ENCODE measurements around the gene ME3.

The ME3 gene

DNA sequence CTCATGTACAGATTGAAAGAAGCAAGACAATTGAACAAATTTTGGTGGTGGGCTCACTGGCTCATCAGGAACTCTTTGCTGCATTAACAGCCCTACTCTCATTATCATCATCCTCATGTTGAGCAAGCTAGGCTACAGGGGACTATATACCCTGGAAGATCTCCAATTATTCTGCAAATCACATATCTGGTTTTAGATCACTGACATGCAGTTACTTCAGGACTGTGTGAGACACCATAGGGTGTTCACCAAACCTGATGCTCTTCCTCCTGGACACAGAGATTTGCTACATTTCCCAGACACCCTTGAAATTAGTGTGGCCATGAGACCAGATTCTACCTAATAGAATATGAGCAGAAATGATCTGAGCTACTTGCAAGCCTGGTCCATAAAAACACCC, 23.0 kb upstream of the ME3 start:
- DNase-seq (ENCODE audit: low read depth in 1 of 2, low spot score in 1 of 2) = no peak
- no peak overlapping the region for H3K4me3 ChIP-seq (replicated peaks; ENCODE audit: insufficient read depth, low read length)
- TF ChIP-seq SPI1 (IDR thresholded peaks at IDR 0.05; ENCODE audit: borderline replicate concordance, low read depth) = no peak
- TF ChIP-seq POLR2AphosphoS5 (IDR thresholded peaks at IDR 0.05; ENCODE audit: low read depth) = no peak
- TF ChIP-seq CTCF (IDR thresholded peaks at IDR 0.05; ENCODE audit: insufficient read depth, low read length) = no peak
- TF ChIP-seq GABPA (IDR thresholded peaks at IDR 0.05; ENCODE audit: low read depth) = no peak
- TF ChIP-seq, protein P1, sequence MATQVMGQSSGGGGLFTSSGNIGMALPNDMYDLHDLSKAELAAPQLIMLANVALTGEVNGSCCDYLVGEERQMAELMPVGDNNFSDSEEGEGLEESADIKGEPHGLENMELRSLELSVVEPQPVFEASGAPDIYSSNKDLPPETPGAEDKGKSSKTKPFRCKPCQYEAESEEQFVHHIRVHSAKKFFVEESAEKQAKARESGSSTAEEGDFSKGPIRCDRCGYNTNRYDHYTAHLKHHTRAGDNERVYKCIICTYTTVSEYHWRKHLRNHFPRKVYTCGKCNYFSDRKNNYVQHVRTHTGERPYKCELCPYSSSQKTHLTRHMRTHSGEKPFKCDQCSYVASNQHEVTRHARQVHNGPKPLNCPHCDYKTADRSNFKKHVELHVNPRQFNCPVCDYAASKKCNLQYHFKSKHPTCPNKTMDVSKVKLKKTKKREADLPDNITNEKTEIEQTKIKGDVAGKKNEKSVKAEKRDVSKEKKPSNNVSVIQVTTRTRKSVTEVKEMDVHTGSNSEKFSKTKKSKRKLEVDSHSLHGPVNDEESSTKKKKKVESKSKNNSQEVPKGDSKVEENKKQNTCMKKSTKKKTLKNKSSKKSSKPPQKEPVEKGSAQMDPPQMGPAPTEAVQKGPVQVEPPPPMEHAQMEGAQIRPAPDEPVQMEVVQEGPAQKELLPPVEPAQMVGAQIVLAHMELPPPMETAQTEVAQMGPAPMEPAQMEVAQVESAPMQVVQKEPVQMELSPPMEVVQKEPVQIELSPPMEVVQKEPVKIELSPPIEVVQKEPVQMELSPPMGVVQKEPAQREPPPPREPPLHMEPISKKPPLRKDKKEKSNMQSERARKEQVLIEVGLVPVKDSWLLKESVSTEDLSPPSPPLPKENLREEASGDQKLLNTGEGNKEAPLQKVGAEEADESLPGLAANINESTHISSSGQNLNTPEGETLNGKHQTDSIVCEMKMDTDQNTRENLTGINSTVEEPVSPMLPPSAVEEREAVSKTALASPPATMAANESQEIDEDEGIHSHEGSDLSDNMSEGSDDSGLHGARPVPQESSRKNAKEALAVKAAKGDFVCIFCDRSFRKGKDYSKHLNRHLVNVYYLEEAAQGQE (IDR thresholded peaks at IDR 0.05; ENCODE audit: insufficient replicate concordance, low read depth) = no peak
- H3K27ac ChIP-seq (replicated peaks) = no peak overlapping the region
- no peaks in the 10 kb centered on the region for H3K27me3 ChIP-seq (ENCODE audit: insufficient read depth, poor library complexity, severe bottlenecking)

DNA sequence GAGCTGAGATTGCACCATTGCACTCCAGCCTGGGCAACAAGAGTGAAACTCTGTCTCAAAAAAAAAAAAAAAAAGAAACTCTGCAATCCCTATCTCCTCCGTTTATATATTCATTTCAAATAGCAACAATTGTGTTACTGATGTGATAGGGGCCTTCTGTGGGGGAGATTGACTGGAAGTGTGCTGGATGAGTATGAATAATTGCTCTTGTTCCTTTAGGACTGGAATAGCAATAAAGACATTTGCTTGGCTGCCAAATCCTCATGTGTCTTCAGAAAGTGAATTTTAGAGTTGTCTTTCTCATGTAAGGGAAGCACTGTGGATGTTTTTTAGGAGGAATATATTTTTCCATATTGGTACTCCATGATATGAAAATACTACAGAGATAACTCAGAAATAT, 21.1 kb upstream of the ME3 start:
- DNase-seq (ENCODE audit: low read depth in 1 of 2, low spot score in 1 of 2) = no peak
- H3K27ac ChIP-seq (replicated peaks) = no peak overlapping the region
- no peak overlapping the region for H3K4me3 ChIP-seq (replicated peaks; ENCODE audit: insufficient read depth, low read length)
- H3K27me3 ChIP-seq (ENCODE audit: insufficient read depth, poor library complexity, severe bottlenecking) = no peaks in the 10 kb centered on the region
- TF ChIP-seq SPI1 (IDR thresholded peaks at IDR 0.05; ENCODE audit: borderline replicate concordance, low read depth) = no peak
- no peak for TF ChIP-seq POLR2AphosphoS5 (IDR thresholded peaks at IDR 0.05; ENCODE audit: low read depth)
- no peak for TF ChIP-seq CTCF (IDR thresholded peaks at IDR 0.05; ENCODE audit: insufficient read depth, low read length)
- no peak for TF ChIP-seq GABPA (IDR thresholded peaks at IDR 0.05; ENCODE audit: low read depth)
- TF ChIP-seq, protein P1 (IDR thresholded peaks at IDR 0.05; ENCODE audit: insufficient replicate concordance, low read depth) = no peak

DNA sequence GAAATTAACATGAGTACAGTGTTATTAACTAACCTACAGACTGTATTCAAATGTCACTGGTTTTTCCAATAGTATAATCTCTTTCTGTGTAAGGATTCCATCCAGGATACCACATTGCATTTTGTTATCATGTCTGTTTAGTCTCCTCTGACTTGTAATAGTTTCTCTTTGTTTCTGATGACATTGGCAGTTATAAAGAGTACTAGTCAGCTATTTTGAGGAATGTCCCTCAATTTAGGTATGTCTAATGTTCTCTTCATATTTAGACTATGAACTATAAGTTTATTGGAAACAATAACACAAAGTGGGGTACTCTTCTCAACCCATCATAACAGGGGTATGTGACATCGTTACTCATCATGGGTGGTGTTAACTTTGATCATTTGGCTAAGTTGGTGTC, 20.3 kb upstream of the ME3 start:
- DNase-seq (ENCODE audit: low read depth in 1 of 2, low spot score in 1 of 2) = no peak
- Histone ChIP-seq H3K27ac (replicated peaks) (no peak overlapping the region), H3K4me3 (replicated peaks; ENCODE audit: insufficient read depth, low read length) (no peak overlapping the region), H3K27me3 (ENCODE audit: insufficient read depth, poor library complexity, severe bottlenecking) (no peaks in the 10 kb centered on the region)
- TF ChIP-seq CTCF (IDR thresholded peaks at IDR 0.05; ENCODE audit: insufficient read depth, low read length) (no peak), POLR2AphosphoS5 (IDR thresholded peaks at IDR 0.05; ENCODE audit: low read depth) (no peak), GABPA (IDR thresholded peaks at IDR 0.05; ENCODE audit: low read depth) (no peak), SPI1 (IDR thresholded peaks at IDR 0.05; ENCODE audit: borderline replicate concordance, low read depth) (no peak)
- TF ChIP-seq, protein P1 (IDR thresholded peaks at IDR 0.05; ENCODE audit: insufficient replicate concordance, low read depth) = no peak

Data from HL-60 (cell line).